Fibroblast of mammary gland (primary cell): Measurements from ENCODE around the gene CHPF.

ENCODE experiments used
- DNase-seq: peaks from one replicate; pipeline ENCODE4 v3.0.0-alpha.2; 2010; ENCODE audit warnings: low read depth
- H3K4me3 ChIP-seq: 2 replicates; pipeline ENCODE4 v1.5.1; 2011; ENCODE audit warnings: low read depth, mild to moderate bottlenecking, low read length, moderate library complexity; ENCODE audit not compliant: control insufficient read depth
- CTCF ChIP-seq: conservative IDR thresholded peaks from 2 replicates; pipeline ENCODE4 v1.5.1; 2011; ENCODE audit warnings: low read depth, low read length, inconsistent platforms; ENCODE audit not compliant: control insufficient read depth, insufficient read depth

Gene CHPF

GRCh38 chr2:219571311-219572236 is 28.0 kb upstream of the CHPF start, which contains the start of gene OBSL1:
Gene OBSL1 (minus strand): TSS chr2:219571539. CDS start chr2:219571232, 307 bp downstream.
- H3K4me3 ChIP-seq = peak within 1 kb of the TSS; percentile 53
- no peak for TF ChIP-seq CTCF
- peak; percentile 51 for DNase-seq

GRCh38 chr2:219570924-219571310 is 27.3 kb upstream of the CHPF start:
- no peak for DNase-seq
- H3K4me3 ChIP-seq = peak overlapping the region; percentile 53
- TF ChIP-seq CTCF = no peak

GRCh38 chr2:219570194-219570923 is 26.8 kb upstream of the CHPF start:
- H3K4me3 ChIP-seq = peak overlapping the region; percentile 53
- no peak for TF ChIP-seq CTCF
- peak; percentile 14 for DNase-seq

- no peak for DNase-seq
- H3K4me3 ChIP-seq = no peak overlapping the region
- no peak for TF ChIP-seq CTCF
Measured at GRCh38 chr2:219569635-219570034, 26.0 kb upstream of the CHPF start.

- H3K4me3 ChIP-seq = no peak overlapping the region
- TF ChIP-seq CTCF = no peak
- DNase-seq = no peak
Measured at GRCh38 chr2:219569041-219569440, 25.4 kb upstream of the CHPF start.

GRCh38 chr2:219567791-219568361 is 24.3 kb upstream of the CHPF start:
- TF ChIP-seq CTCF = no peak
- no peak for DNase-seq
- no peak overlapping the region for H3K4me3 ChIP-seq
